ENCODE results near the gene GAPDHS.

The GAPDHS gene

DNA sequence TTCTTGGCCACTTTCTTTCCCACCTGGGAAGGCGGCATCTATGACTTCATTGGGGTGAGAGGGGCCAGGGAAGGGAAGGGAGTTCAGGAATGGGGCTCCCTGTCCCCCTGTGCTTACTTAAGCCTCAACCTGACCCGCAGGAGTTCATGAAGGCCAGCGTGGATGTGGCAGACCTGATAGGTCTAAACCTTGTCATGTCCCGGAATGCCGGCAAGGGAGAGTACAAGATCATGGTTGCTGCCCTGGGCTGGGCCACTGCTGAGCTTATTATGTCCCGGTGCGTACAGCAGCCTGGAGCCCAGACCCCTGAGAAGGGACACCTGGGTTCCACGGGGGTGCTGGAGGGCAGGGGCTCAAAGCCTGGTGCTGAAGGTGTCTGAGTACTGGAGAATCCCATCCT is 13.3 kb downstream of the GAPDHS start:
- no peak for TF ChIP-seq CTCF (conservative IDR thresholded peaks at IDR 0.05)
- no peak for TF ChIP-seq ZFX (IDR thresholded peaks at IDR 0.05)
- H3K27ac ChIP-seq: peak overlapping the region; percentile 87

DNA sequence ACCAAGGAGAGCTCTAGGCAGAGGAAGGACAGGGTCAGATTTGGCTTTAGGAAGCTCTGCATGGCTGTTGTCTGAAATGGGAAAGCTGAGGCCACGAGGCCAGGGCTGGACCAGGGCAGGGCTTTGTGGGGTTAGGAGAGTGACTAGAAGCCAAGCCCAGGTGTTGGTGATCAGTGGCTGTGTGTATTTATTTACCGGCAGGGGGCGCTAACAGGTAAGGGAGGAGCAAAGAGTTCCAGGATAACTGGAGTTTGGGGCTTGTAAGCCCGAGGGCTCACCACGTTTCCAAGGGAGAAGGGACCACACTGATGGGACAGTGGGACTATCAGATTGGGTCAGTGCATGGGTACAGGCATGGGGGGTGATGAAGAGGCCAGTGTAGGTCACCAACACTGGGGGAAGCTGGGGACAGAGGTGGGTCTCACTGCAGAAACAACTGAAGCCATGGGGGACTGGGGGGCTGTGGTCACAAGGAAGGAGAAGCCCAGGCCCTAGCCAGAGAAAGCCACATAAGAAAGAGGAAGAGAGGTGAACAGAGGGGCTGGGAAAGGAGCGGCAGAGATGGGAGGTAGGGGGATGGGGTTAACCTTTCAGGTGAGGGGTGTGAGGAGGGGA is 16.0 kb downstream of the GAPDHS start:
- TF ChIP-seq CTCF (conservative IDR thresholded peaks at IDR 0.05) (peak; percentile 91), ZFX (IDR thresholded peaks at IDR 0.05) (no peak)
- no peak overlapping the region for H3K27ac ChIP-seq

- TF ChIP-seq CTCF (conservative IDR thresholded peaks at IDR 0.05): no peak
- TF ChIP-seq ZFX (IDR thresholded peaks at IDR 0.05): no peak
- H3K27ac ChIP-seq: no peak overlapping the region
Measured at GRCh38 chr19:35549879-35550523, 16.7 kb downstream of the GAPDHS start.

DNA sequence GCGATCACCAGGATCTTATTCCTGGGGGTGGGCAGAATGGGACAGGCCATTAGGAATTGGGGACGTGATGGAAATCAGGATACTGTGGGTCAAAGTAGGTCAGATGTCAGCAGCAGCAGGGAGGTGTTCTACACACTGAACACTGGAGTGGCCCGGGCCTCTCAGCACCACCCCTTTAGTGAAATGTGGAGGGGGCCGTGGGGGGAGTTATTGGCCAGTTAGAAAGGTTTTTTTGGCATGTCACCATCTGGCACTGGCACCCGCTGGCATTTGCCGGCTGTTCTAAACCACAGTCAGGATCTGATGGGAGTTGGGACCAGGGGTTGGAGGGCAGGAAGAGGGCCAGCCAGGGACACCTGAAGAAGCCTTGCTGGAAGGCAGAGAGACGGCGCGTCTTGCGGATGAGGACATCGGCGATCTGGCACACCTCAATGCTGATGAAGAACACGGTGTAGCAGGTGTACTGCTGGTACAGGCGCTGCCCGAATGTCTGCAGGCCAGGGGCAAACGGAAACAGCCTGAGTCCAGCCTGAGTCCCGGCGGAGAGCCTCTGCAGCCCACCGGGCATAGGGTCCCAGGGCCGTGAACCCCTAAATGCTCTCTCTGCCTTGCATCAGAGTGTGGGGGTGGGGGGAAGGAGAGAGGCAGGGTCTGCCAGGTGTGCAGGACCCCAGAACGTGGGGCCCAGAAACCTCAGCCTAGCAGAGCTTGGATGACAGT is 18.0 kb downstream of the GAPDHS start:
- no peak overlapping the region for H3K27ac ChIP-seq
- no peak for TF ChIP-seq CTCF (conservative IDR thresholded peaks at IDR 0.05)
- TF ChIP-seq ZFX (IDR thresholded peaks at IDR 0.05): no peak

DNA sequence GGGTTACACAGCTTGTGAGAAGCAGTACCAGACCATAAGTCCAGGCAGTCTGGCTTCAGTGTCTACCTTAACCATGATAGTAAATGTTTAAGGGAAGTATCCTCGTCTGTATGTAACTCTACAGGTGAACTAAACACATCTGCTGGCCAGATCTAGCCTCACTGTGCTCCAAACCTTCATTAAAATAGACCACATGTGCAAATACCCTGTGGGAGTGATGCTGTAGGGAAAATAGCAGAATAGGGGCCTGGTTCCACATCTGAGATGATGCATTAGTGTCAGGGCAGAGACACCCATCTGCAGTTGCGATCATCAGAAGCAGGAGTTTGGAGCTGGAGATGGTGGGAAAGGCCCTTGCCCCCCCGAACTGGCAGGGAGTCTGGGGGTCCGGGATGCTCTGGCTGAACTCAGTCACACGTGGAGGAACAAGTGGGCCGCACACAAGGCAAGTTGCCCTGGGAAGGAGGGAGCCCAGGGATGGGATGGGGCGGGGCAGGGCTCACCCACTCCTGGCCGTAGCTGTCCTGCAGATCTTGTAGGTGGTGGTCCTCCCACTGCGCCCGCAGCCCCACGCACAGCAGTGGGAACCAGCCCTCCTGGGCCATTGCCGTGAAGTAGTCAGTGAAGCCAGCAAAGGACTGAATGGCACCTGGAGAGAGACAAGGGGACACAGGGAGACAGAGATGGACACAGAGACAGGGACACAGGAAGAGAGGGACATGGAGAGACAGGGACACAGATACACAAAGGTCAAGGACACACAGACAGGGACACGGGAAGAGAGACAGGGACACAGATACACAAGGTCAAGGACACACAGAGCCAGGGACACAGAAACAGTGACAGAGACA is 19.5 kb downstream of the GAPDHS start:
- no peak overlapping the region for H3K27ac ChIP-seq
- no peak for TF ChIP-seq CTCF (conservative IDR thresholded peaks at IDR 0.05)

DNA sequence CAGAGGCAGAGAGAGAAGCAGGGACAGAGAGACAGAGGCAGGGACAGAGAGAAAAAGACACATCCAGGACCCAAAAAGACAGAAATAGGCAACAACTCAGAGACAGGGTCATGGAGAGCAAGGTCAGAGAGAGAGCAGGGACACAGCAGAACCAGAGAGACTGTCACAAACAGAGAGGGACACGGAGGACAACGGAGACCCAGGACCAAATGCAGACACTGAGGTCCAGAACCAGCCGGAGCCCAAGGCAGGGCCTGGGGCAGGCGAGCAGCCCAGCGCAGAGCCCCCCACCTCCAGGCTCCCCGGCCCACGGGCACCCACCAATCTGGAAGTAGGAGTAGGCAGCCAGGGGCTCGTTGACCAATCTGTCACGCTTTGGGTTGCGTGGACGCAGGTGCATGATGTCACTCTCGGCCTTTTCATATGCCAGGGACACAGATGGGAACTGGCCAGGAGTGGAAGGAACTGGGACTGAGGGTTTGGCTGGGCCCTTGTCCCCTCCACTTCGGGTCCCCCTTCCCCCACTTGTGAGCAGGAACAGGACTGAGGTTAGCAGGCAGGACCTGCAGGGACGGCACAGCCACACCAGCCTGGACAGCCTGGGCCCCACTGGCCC is 20.2 kb downstream of the GAPDHS start:
- H3K27ac ChIP-seq: no peak overlapping the region
- TF ChIP-seq ZFX (IDR thresholded peaks at IDR 0.05) (no peak), CTCF (conservative IDR thresholded peaks at IDR 0.05) (no peak)
